ENCODE results near the gene TIMMDC1. TPM values are rescaled to one million over a fixed set of nuclear protein-coding genes. Genes with fewer than 3 reads are reported as not detected.
A peak's percentile ranks its signal among the peaks of the same experiment; 100 is the strongest.

The TIMMDC1 gene
- total and polyA plus RNA-seq, 9 of the 15 experiments (the other 6 are each of a cell fraction or from before 2014, with no cell fraction given), result 62.1 to 226 (median 86.6) TPM

DNA sequence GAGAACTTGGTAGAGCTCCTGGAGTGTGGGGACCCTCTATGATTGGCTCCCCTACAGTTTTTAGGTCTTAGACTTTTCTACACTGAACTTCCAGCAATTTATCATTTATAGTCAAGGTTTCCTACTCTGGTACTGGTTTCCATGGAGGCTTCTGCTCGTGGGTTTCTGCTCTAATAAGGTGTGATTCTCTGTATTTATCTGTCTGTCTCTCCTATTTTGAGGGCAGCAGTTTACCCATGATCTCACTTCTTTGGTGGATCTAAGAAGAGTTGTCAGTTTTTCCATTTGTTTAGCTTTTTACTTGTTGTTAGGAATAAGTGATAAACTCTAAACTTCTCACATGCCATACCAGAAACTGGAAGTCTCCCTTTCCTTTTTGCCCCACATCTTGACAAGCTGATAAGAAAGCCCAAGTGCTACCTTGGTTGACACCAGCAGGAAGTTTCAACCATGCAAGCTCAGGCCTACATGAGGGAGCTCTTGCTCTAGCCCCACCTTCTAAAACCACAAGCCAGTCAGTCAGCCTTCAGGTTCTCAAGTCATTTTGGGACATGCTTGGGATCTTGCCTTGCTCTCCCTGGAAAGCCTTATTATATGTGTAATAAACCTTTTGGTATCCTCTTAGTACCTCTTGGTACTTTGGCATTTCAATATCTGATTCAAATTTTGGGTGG lies 10.0 kb downstream of the TIMMDC1 start:
- H3K79me2 ChIP-seq (ENCODE audit: control insufficient read depth, insufficient read depth, low read length), result peaks cover 35% of the 10 kb centered on the region
- no peaks in the 10 kb centered on the region for H3K9me1 ChIP-seq (ENCODE audit: control insufficient read depth, insufficient read depth, low read length)
- WGBS (ENCODE audit: insufficient coverage, low coverage, missing lambda C conversion rate), result 33% methylated on average over 1 of the region's 1 CpG
- POLR2A ChIA-PET, result interaction anchor here (0.9 to 1.4 kb wide), 4 partner anchors 8 to 23 kb away, joined by 3 to 12 read pairs (median 6); partner anchors contain the start of gene TIMMDC1
- no TSS peak for BruUV-seq (replicated peaks)
- H3K27me3 ChIP-seq (ENCODE audit: control insufficient read depth in 2 of 2, insufficient read depth in 2 of 2, low read length in 2 of 2), result no peaks in the 10 kb centered on the region
- H3K4me2 ChIP-seq (ENCODE audit: insufficient read depth, low read length), result no peak overlapping the region
- H3K27ac ChIP-seq (ENCODE audit: extremely low read depth, low read depth, low read length), result peak overlapping the region; percentile 56
- intact Hi-C loops (cut with micrococcal nuclease) (no loop called here), in situ Hi-C loops (cut with MboI) (no loop called here)
- CTCF ChIA-PET (ENCODE audit: low intra/inter-chr PET ratio), result no interaction called here
- peaks cover 0 to 19% of the 10 kb centered on the region in 2 experiments; a peak in 3 of 5 replicates for H3K4me1 ChIP-seq (replicated peaks in 1 of 2; ENCODE audit: control insufficient read depth in 2 of 2, insufficient read depth in 2 of 2, low read length in 2 of 2)
- H3K4me3 ChIP-seq, result no peak overlapping the region
- FAIRE-seq, result peak; percentile 95
- H2AFZ ChIP-seq (ENCODE audit: low read depth, low read length), result no peak overlapping the region
- H3K36me3 ChIP-seq (ENCODE audit: control insufficient read depth, insufficient read depth, low read length), result peaks cover 73% of the 10 kb centered on the region
- no peaks in the 10 kb centered on the region for H3K9me3 ChIP-seq (replicated peaks; ENCODE audit: control insufficient read depth, insufficient read depth, low read depth, low read length)
- peak in 3 of 4 experiments; percentile 7 to 71 (median 57) for DNase-seq (ENCODE audit: extremely low read depth in 1 of 4, low spot score in 3 of 4)
- peak; percentile 92 for ATAC-seq
- H4K20me1 ChIP-seq (replicated peaks; ENCODE audit: control insufficient read depth, insufficient read depth, low read length), result no peaks in the 10 kb centered on the region
- peak overlapping the region in 1 of 2 experiments; percentile 37; a peak in 1 of 4 replicates for H3K9ac ChIP-seq (ENCODE audit: insufficient read depth in 1 of 2, low read depth in 2 of 2, low read length in 2 of 2)
- TF ChIP-seq USF1 (CRISPR knock-in tag; IDR thresholded peaks at IDR 0.05) (no peak), SIN3A (IDR thresholded peaks at IDR 0.05; ENCODE audit: borderline replicate concordance in 2 of 2, control insufficient read depth in 1 of 2, low read depth in 2 of 2, low read length in 2 of 2) (no peak), BMI1 (IDR thresholded peaks at IDR 0.05; ENCODE audit: low read length) (no peak), POLR2AphosphoS5 (IDR thresholded peaks at IDR 0.05; ENCODE audit: control insufficient read depth, insufficient read depth, low read depth, low read length) (no peak), ZFP1 (CRISPR knock-in tag; IDR thresholded peaks at IDR 0.05) (no peak), XRCC5 (IDR thresholded peaks at IDR 0.05; ENCODE audit: low read depth, low read length) (no peak), PTTG1 (tag; IDR thresholded peaks at IDR 0.05; ENCODE audit: low read depth) (no peak), L3MBTL2 (IDR thresholded peaks at IDR 0.05) (peak; percentile 46), ZNF133 (CRISPR knock-in tag; IDR thresholded peaks at IDR 0.05) (no peak), NEUROD1 (IDR thresholded peaks at IDR 0.05; ENCODE audit: borderline replicate concordance, low read depth, low read length, partially characterized antibody) (no peak), ARHGAP35 (IDR thresholded peaks at IDR 0.05; ENCODE audit: partially characterized antibody) (no peak), ZNF586 (CRISPR knock-in tag; conservative IDR thresholded peaks at IDR 0.05) (no peak), ATF6 (CRISPR knock-in tag; IDR thresholded peaks at IDR 0.05) (no peak), KLF1 (tag; IDR thresholded peaks at IDR 0.05) (no peak), ZNF75A (CRISPR knock-in tag; IDR thresholded peaks at IDR 0.05) (no peak), VEZF1 (CRISPR knock-in tag; IDR thresholded peaks at IDR 0.05) (peak; percentile 38; the same call in 1 of the 2 replicates), LCOR (CRISPR knock-in tag; IDR thresholded peaks at IDR 0.05) (no peak), ZBTB7A (IDR thresholded peaks at IDR 0.05; ENCODE audit: borderline replicate concordance, control insufficient read depth, low read depth, low read length) (no peak), TCF3 (CRISPR knock-in tag; IDR thresholded peaks at IDR 0.05) (peak; percentile 57)
